Omental fat pad (tissue), 4 donors: ENCODE measurements around the gene PTP4A2. TPM values are rescaled to one million over a fixed set of nuclear protein-coding genes. Genes with fewer than 3 reads are reported as not detected.

Source experiments
- ATAC-seq: fragments of 150-250 bp; one replicate; pipeline ENCODE4 v1.9.1; 2016; ENCODE audit warnings: mild to moderate bottlenecking, moderate library complexity; ENCODE audit not compliant: low FRiP score
- DNase-seq: peaks from one replicate; pipeline ENCODE4 v3.0.0-alpha.2; 2019; ENCODE audit warnings: low spot score
- total RNA-seq, 4 donors: library from RNA; depleted of rRNA; stranded (reverse); fragments of >200 nt; gene quantifications; one replicate each; pipeline ENCODE4 v1.1.0, GENCODE V29; 2016
- TF ChIP-seq, protein P1 (sequence below), 3 donors: fragments of 450-650 bp; IDR thresholded peaks; one replicate each; pipeline ENCODE4 v1.5.1; 2016 to 2017; ENCODE audit warnings: antibody characterized with exemption in 3 of 3, mild to moderate bottlenecking in 3 of 3, moderate library complexity in 2 of 3

The PTP4A2 gene
- total RNA-seq, 4 donors from 2014 or later = 216 to 385 (median 283) TPM

DNA sequence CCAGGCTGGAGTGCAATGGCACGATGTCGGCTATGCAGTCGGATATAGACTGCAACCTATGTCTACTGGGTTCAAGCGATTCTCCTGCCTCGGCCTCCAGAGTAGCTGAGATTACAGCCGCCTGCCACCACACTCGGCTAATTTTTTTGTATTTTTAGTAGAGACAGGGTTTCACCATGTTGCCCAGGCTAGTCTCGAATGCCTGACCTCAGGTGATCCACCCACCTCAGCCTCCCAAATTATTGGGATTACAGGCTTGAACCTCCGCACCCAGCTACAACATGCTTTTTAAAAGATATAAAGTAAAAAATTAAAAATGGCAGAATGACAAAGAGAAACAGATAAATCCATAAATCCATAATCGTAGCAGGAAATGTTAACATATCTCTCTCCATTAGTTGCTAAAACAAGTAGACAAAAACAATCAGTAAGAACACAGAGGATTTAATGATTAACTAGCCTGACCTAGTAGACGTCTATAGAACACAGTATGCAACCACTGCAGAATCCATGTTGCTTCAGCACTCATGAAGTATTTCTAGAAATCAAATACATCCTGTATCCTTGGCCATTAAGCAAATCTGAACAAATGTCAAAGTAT is 62.4 kb downstream of the PTP4A2 start:
- ATAC-seq (no peak), DNase-seq (no peak)
- TF ChIP-seq, protein P1, sequence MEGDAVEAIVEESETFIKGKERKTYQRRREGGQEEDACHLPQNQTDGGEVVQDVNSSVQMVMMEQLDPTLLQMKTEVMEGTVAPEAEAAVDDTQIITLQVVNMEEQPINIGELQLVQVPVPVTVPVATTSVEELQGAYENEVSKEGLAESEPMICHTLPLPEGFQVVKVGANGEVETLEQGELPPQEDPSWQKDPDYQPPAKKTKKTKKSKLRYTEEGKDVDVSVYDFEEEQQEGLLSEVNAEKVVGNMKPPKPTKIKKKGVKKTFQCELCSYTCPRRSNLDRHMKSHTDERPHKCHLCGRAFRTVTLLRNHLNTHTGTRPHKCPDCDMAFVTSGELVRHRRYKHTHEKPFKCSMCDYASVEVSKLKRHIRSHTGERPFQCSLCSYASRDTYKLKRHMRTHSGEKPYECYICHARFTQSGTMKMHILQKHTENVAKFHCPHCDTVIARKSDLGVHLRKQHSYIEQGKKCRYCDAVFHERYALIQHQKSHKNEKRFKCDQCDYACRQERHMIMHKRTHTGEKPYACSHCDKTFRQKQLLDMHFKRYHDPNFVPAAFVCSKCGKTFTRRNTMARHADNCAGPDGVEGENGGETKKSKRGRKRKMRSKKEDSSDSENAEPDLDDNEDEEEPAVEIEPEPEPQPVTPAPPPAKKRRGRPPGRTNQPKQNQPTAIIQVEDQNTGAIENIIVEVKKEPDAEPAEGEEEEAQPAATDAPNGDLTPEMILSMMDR (IDR thresholded peaks at IDR 0.05) = no peak

DNA sequence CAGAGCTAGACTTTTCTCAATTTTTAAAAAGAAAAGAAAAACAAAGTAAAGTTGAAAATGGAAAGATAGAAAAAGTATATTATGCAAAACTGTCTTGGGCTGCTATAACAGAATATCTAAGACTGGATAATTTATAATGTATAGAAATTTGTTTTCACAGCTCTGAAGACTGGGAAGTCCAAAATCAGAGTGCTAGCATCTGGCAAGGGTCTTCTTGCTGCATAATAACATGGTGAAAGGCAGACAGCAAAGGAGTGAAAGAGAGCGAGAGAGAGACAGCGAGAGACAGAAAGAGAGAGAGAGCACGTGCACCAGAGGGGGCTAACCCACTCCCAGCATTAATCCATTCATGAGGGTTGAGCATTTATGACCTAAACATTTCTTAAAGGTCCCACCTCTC is 63.2 kb downstream of the PTP4A2 start:
- no peak for DNase-seq
- TF ChIP-seq, protein P1 (IDR thresholded peaks at IDR 0.05) = peak in 1 of 3 donors; percentile 7
- ATAC-seq = no peak

DNA sequence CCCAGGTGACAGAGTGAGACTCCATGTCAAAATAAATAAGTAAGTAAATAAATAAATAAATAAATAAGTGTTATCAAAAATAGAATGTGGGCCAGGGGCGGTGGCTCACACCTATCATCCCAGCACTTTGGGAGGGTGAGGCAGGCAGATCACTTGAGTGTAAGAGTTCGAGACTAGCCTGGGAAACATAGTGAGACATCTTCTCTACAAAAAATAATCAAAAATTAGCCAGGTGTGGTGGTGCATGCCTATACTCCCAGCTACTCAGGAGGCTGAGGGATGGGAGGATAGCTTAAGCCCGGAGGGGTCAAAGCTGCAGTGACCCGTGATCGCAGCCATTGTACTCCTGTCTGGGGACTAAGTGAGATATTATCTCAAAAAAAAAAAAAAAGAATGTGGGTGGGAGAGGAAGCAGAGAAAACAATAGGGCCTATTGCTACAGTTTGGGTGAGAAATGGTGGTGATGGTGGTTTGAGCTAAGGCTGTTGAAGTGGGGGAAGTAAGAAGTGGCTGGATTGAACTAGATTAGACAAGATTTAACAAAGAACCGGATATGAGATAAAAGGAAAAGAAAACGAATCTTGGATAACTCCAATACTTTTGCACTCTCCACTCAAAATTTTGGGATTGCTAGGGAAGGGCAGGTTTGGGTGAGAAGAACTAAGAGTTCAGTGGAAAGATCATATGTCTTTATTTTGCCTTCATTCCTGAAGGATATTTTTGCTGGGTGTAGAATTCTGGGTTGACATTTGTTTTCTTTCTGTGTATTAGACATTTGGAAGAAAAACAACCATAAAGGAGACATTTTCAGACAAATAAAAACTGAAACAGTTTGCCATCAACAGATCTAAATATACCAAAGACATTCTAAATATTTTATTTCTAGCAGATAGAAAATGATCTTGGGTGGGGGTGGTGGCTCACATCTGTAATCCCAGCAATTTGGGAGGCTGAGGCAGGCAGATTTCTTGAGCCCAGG is 65.2 kb downstream of the PTP4A2 start:
- no peak for ATAC-seq
- TF ChIP-seq, protein P1 (IDR thresholded peaks at IDR 0.05) = no peak
- no peak for DNase-seq

DNA sequence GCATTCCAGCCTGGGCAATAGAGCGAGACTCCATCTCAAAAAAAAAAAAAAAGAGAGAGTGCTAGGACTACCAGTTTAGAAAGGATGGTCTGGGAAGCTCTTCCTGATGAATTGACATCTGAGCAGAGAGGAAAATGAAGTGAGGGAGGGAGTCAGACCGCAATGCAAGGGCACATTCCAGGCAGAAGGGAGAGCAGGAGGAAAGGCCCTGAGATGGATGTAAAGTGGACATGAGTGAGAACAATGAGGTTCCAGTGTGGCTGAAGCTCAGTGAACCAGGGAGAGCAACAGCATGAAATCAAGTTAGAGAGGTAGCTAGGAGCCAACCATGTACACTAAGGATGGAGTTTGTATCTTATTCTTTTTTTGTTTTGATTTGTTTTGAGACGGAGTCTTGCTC is 66.5 kb downstream of the PTP4A2 start:
- TF ChIP-seq, protein P1 (IDR thresholded peaks at IDR 0.05) = no peak
- no peak for ATAC-seq
- DNase-seq = no peak

DNA sequence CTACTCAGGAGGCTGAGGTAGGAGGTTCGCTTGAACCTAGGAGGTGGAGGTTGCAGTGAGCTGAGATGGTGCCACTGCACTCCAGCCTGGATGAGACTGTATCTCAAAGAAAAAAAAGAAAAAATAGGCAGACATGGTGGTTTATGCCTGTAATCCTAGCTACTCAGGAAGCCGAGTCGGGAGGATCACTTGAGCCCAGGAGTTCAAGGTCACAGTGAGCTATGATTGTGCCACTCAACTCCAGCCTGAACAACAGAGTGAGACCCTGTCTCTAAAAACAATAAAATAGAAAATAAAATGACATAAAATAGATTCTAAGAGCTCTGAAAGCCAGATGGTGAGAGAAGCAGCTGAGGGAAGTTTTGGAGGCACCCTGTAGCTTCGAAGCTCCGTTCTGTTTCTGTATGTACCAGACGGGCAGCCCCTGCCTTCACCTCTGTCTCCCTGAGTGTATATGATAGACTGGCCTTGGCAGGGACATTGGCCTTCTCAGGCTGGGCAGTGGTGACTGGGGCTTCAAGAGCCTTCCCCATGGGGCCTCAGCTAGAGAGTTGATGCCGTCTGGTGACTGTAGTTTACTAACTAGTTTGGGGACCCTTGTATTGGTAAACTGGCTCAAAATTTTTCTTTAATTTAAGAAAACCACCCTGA is 68.0 kb downstream of the PTP4A2 start:
- TF ChIP-seq, protein P1 (IDR thresholded peaks at IDR 0.05) = no peak
- ATAC-seq (no peak), DNase-seq (no peak)

DNA sequence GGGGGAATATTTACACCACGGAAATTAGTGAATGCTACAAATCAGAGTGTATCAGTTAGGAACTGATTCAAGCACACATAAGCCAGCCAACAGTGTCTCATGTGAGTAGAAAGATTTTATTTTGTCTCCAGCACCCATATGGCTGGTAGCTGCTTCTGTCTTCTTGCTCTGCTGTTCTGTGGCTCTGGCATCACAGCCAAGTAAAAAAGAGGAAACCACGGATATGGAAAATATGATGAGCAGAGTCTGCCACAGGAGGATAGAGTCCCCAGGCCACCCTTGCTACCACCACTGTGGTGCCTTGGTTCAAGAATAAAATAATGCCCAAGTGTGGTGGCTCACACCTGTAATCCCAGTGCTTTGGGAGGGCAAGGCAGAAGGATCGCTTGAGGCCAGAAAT is 68.7 kb downstream of the PTP4A2 start:
- TF ChIP-seq, protein P1 (IDR thresholded peaks at IDR 0.05) = no peak
- DNase-seq (no peak), ATAC-seq (no peak)
